Endodermal cell (in vitro differentiated cells): Measurements from ENCODE around the gene MAP3K6. TPM values are rescaled to one million over a fixed set of nuclear protein-coding genes. Genes with fewer than 3 reads are reported as not detected.

Source experiments
- DNase-seq: peaks from one replicate; pipeline ENCODE4 v3.0.0-alpha.2; 2017
- H3K27ac ChIP-seq: 2 replicates; pipeline ENCODE4 v1.5.1; 2013; ENCODE audit warnings: mild to moderate bottlenecking, low read depth, low read length, moderate library complexity
- H3K27me3 ChIP-seq: 2 replicates; pipeline ENCODE4 v1.6.1; 2013; ENCODE audit warnings: mild to moderate bottlenecking, low read length, moderate library complexity; ENCODE audit not compliant: insufficient read depth, control insufficient read depth, poor library complexity, severe bottlenecking
- H3K36me3 ChIP-seq: 2 replicates; pipeline ENCODE4 v1.7.0; 2013; ENCODE audit warnings: mild to moderate bottlenecking, low read length, moderate library complexity; ENCODE audit not compliant: control insufficient read depth, insufficient read depth
- H3K4me1 ChIP-seq: one replicate; pipeline ENCODE4 v1.7.0; 2013; ENCODE audit warnings: low read length; ENCODE audit not compliant: control insufficient read depth, insufficient read depth
- H3K4me3 ChIP-seq: 2 replicates; pipeline ENCODE4 v1.5.1; 2013; ENCODE audit warnings: mild to moderate bottlenecking, low read length, moderate library complexity
- H3K9ac ChIP-seq: 2 replicates; pipeline ENCODE4 v1.6.1; 2013; ENCODE audit warnings: mild to moderate bottlenecking, low read length, moderate library complexity; ENCODE audit not compliant: poor library complexity, severe bottlenecking; ENCODE audit errors: extremely low read depth
- H3K9me3 ChIP-seq: 2 replicates; pipeline ENCODE4 v1.6.1; 2013; ENCODE audit warnings: mild to moderate bottlenecking, low read length, moderate library complexity; ENCODE audit not compliant: control insufficient read depth
- H3K27ac Mint-ChIP-seq: 2 replicates; pipeline ENCODE4 v1.8.0; 2020; ENCODE audit warnings: mixed read lengths
- H3K27me3 Mint-ChIP-seq: 2 replicates; pipeline ENCODE4 v1.8.0; 2021; ENCODE audit warnings: mild to moderate bottlenecking, mixed read lengths; ENCODE audit not compliant: insufficient read depth
- H3K36me3 Mint-ChIP-seq: 2 replicates; pipeline ENCODE4 v1.8.0; 2020; ENCODE audit warnings: low read depth, mixed read lengths
- H3K4me1 Mint-ChIP-seq: 2 replicates; pipeline ENCODE4 v1.8.0; 2020; ENCODE audit warnings: mixed read lengths
- H3K4me3 Mint-ChIP-seq: 2 replicates; pipeline ENCODE4 v1.8.0; 2020; ENCODE audit warnings: mild to moderate bottlenecking, moderate library complexity, mixed read lengths
- H3K9me3 Mint-ChIP-seq: 2 replicates; pipeline ENCODE4 v1.8.0; 2020; ENCODE audit warnings: mild to moderate bottlenecking, mixed read lengths
- WGBS, 2 experiments: methylation state at CpG; one replicate each; pipeline versions ENCODE4 v1.1.5 to v1.1.7; 2013; ENCODE audit warnings: missing lambda C conversion rate in 2 of 2, mixed read lengths in 1 of 2; ENCODE audit not compliant: insufficient coverage in 1 of 2, insufficient read length in 1 of 2; 5-methylcytosine and 5-hydroxymethylcytosine counted together
- total RNA-seq, 2 donors: library from RNA; stranded (reverse); fragmentation: NEBNext Ultra II Directional in 1 of 2; extraction: Animal tissue kit (Norgen Biotek cat#: 25700) in 1 of 2; gene quantifications; 2 replicates in 1 of 2; 3 replicates in 1 of 2; pipeline ENCODE4 v1.2.1, GENCODE V29; 2021
- TF ChIP-seq, protein P1 (sequence below): fragments of 200-600 bp; sonication (generic); conservative IDR thresholded peaks from 2 replicates; pipeline ENCODE4 v1.5.0; 2021; ENCODE audit warnings: antibody characterized with exemption, mild to moderate bottlenecking

The MAP3K6 gene
- total RNA-seq, 2 donors from 2014 or later, result 6.6 to 11.5 TPM

DNA sequence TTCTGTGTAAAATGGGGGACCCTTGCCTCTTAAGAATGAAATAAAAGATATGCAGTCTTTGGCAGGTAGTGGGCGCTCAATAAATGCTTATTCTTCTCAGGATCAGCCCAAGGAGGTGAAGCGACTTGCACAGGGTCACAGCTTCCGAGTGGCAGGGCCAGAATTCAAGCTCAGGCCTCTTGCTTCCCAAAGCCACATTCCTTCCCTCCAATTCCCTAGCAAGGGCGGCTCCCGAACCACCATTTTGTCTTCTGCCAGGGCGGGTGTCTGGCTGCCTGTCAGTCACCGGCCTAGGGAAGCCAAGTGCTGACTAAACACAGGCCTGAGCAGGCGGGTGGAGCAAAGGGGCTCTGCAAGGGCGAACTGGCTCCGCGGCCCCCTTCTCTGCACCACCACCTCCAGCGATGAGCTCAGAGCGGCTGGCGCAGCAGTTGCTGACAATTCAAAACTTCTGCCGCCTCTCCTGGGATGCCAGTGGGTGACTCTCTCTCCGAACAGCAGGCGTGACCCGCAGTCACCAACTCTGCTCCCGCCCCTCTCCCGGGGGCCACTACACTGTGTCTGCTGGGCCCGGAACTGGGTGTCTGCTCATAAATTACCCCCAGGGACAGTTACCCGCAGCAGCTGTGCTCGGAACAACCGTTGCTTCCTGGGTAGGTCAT is 36.4 kb upstream of the MAP3K6 start:
- Histone ChIP-seq H3K27ac (peak overlapping the region; percentile 9), H3K4me1 (peaks cover 24% of the 10 kb centered on the region)
- no peaks in the 10 kb centered on the region for H3K27me3 Mint-ChIP-seq

GRCh38 chr1:27402349-27402754 is 35.6 kb upstream of the MAP3K6 start:
- 77 to 87% methylated on average over 8 of the region's 8 CpGs for WGBS, 2 experiments
- Mint-ChIP-seq H3K9me3 (no peaks in the 10 kb centered on the region), H3K4me1 (peaks cover 65% of the 10 kb centered on the region), H3K27ac (peak overlapping the region; percentile 89), H3K36me3 (peaks cover 4% of the 10 kb centered on the region), H3K4me3 (no peak overlapping the region), H3K27me3 (no peaks in the 10 kb centered on the region)
- Histone ChIP-seq H3K27me3 (no peaks in the 10 kb centered on the region), H3K27ac (peak overlapping the region; percentile 9), H3K4me1 (peaks cover 26% of the 10 kb centered on the region), H3K36me3 (peaks cover 7% of the 10 kb centered on the region), H3K9ac (no peak overlapping the region), H3K4me3 (no peak overlapping the region), H3K9me3 (no peaks in the 10 kb centered on the region)
- DNase-seq, result peak; percentile 87
- TF ChIP-seq, protein P1, sequence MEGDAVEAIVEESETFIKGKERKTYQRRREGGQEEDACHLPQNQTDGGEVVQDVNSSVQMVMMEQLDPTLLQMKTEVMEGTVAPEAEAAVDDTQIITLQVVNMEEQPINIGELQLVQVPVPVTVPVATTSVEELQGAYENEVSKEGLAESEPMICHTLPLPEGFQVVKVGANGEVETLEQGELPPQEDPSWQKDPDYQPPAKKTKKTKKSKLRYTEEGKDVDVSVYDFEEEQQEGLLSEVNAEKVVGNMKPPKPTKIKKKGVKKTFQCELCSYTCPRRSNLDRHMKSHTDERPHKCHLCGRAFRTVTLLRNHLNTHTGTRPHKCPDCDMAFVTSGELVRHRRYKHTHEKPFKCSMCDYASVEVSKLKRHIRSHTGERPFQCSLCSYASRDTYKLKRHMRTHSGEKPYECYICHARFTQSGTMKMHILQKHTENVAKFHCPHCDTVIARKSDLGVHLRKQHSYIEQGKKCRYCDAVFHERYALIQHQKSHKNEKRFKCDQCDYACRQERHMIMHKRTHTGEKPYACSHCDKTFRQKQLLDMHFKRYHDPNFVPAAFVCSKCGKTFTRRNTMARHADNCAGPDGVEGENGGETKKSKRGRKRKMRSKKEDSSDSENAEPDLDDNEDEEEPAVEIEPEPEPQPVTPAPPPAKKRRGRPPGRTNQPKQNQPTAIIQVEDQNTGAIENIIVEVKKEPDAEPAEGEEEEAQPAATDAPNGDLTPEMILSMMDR, result peak; percentile 73

More for the DNA sequence above, 36.4 kb upstream of the MAP3K6 start:
- no peaks in the 10 kb centered on the region for H3K9me3 Mint-ChIP-seq
- Histone ChIP-seq H3K9ac (no peak overlapping the region), H3K4me3 (no peak overlapping the region), H3K36me3 (peaks cover 12% of the 10 kb centered on the region), H3K27me3 (no peaks in the 10 kb centered on the region), H3K9me3 (no peaks in the 10 kb centered on the region)
- H3K4me1 Mint-ChIP-seq, result peaks cover 60% of the 10 kb centered on the region
- peak; percentile 85 for DNase-seq
- WGBS, 2 experiments, result 86 to 88% methylated on average over 11 to 24 of the region's 24 CpGs
- TF ChIP-seq, protein P1, result peak; percentile 35
- H3K36me3 Mint-ChIP-seq, result peaks cover 10% of the 10 kb centered on the region
- H3K27ac Mint-ChIP-seq, result peak overlapping the region; percentile 89
- H3K4me3 Mint-ChIP-seq, result no peak overlapping the region

DNA sequence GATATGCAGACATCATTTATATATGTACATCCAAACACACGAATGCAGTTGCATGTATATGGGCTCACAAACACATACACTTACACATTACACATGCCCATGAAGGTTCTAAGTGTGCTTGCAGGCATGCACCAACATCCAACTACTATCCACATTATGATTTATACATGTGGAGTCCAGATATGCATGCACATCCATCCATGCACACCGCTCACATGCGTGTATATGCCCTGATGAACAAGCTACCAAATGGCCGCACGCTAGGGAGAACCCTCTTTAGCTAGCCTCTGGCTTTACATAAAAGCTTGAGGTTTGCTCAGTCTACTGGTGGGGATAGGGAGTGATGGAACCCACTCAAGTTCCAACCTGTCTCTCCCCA is 34.2 kb upstream of the MAP3K6 start:
- no peak overlapping the region for H3K4me3 ChIP-seq
- TF ChIP-seq, protein P1, result no peak

More for the DNA sequence above, 34.2 kb upstream of the MAP3K6 start:
- no peak for DNase-seq
- Histone ChIP-seq H3K4me1 (peaks cover 23% of the 10 kb centered on the region), H3K36me3 (no peaks in the 10 kb centered on the region), H3K27me3 (no peaks in the 10 kb centered on the region), H3K27ac (no peak overlapping the region), H3K9ac (no peak overlapping the region), H3K9me3 (no peaks in the 10 kb centered on the region)
- Mint-ChIP-seq H3K27me3 (no peaks in the 10 kb centered on the region), H3K9me3 (no peaks in the 10 kb centered on the region), H3K27ac (no peak overlapping the region), H3K36me3 (no peaks in the 10 kb centered on the region), H3K4me3 (no peak overlapping the region), H3K4me1 (peaks cover 60% of the 10 kb centered on the region)
- 97% methylated on average over 5 of the region's 5 CpGs for WGBS, 2 experiments
